Uterus (tissue), 4 donors: Measurements from ENCODE around the gene IQGAP2. TPM values are rescaled to one million over a fixed set of nuclear protein-coding genes. Genes with fewer than 3 reads are reported as not detected.
A peak's percentile ranks its signal among the peaks of the same experiment; 100 is the strongest.
"Not testable (repeated sequence)": the region's sequence is repeated elsewhere in the genome, so short reads cannot be mapped to it uniquely, and the experiment has no call there.

Experiments
- DNase-seq, 2 donors: peaks; one replicate each; pipeline ENCODE4 v3.0.0-alpha.2; 2019 to 2020
- H3K27ac ChIP-seq, 2 donors: fragments of 200-600 bp; sonication (generic); 1 replicate in 1 of 2; 2 replicates in 1 of 2; pipeline ENCODE4 v1.5.1; 2016 to 2018
- H3K27me3 ChIP-seq, 2 donors: fragments of 200-600 bp; sonication (generic); one replicate each; pipeline ENCODE4 v1.5.1; 2018 to 2019; ENCODE audit warnings: control low read depth in 1 of 2
- H3K36me3 ChIP-seq, 2 donors: fragments of 200-600 bp; sonication (generic); one replicate each; pipeline ENCODE4 v1.5.1; 2019; ENCODE audit warnings: control low read depth in 1 of 2
- H3K4me1 ChIP-seq, 2 donors: fragments of 200-600 bp; sonication (generic); one replicate each; pipeline ENCODE4 v1.5.1; 2018 to 2019; ENCODE audit warnings: control low read depth in 1 of 2
- H3K4me3 ChIP-seq, 2 donors: fragments of 200-600 bp; sonication (generic); 1 replicate in 1 of 2; 2 replicates in 1 of 2; pipeline ENCODE4 v1.5.1; 2018 to 2019; ENCODE audit warnings: mild to moderate bottlenecking in 1 of 2
- H3K9me3 ChIP-seq, 2 donors: fragments of 200-600 bp; sonication (generic); one replicate each; pipeline ENCODE4 v1.5.1; 2019; ENCODE audit warnings: control low read depth in 1 of 2
- POLR2A ChIP-seq, 2 donors: fragments of 450-650 bp; IDR thresholded peaks; one replicate each; pipeline ENCODE4 v1.6.1; 2016; ENCODE audit warnings: antibody characterized with exemption in 2 of 2, mild to moderate bottlenecking in 1 of 2, moderate library complexity in 1 of 2
- intact Hi-C: fragments of 100-400 bp; cut with DNase I; formaldehyde crosslinking; loops from one replicate; pipeline ENCODE4 v1.15.1; 2023; ENCODE audit warnings: low total_unique reads
- total RNA-seq, 4 donors: library from RNA; depleted of rRNA in 3 of 4; stranded (reverse); fragments of >200 nt in 3 of 4; gene quantifications; one replicate each; pipeline versions ENCODE4 v1.1.0 to v1.2.4, GENCODE V29; 2014 to 2023
- TF ChIP-seq, protein P1 (sequence below), 4 experiments: fragments of 200-600 bp in 2 of 4; fragments of 450-650 bp in 2 of 4; sonication (generic) in 2 of 4; IDR thresholded peaks; one replicate each; pipeline ENCODE4 v1.5.1; 2016 to 2019; ENCODE audit warnings: antibody characterized with exemption in 4 of 4, mild to moderate bottlenecking in 2 of 4, moderate library complexity in 1 of 4
- donor health status: DM: yes; HTN: yes; CAD: no.

The IQGAP2 gene
- total RNA-seq, 4 donors from 2014 or later = 7.1 to 49.2 (median 9.4) TPM

GRCh38 chr5:76598531-76598930, 195.4 kb downstream of the IQGAP2 start:
- intact Hi-C loops = no loop called here
- no peak for TF ChIP-seq POLR2A (IDR thresholded peaks at IDR 0.05)
- TF ChIP-seq, protein P1, sequence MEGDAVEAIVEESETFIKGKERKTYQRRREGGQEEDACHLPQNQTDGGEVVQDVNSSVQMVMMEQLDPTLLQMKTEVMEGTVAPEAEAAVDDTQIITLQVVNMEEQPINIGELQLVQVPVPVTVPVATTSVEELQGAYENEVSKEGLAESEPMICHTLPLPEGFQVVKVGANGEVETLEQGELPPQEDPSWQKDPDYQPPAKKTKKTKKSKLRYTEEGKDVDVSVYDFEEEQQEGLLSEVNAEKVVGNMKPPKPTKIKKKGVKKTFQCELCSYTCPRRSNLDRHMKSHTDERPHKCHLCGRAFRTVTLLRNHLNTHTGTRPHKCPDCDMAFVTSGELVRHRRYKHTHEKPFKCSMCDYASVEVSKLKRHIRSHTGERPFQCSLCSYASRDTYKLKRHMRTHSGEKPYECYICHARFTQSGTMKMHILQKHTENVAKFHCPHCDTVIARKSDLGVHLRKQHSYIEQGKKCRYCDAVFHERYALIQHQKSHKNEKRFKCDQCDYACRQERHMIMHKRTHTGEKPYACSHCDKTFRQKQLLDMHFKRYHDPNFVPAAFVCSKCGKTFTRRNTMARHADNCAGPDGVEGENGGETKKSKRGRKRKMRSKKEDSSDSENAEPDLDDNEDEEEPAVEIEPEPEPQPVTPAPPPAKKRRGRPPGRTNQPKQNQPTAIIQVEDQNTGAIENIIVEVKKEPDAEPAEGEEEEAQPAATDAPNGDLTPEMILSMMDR (IDR thresholded peaks at IDR 0.05) = no peak
- Histone ChIP-seq H3K9me3 (no peaks in the 10 kb centered on the region), H3K36me3 (no peaks in the 10 kb centered on the region), H3K4me3 (no peak overlapping the region), H3K27me3 (no peaks in the 10 kb centered on the region), H3K4me1 (no peaks in the 10 kb centered on the region), H3K27ac (no peak overlapping the region)
- DNase-seq = no peak

GRCh38 chr5:76600716-76601115, 197.6 kb downstream of the IQGAP2 start:
- Histone ChIP-seq H3K36me3 (no peaks in the 10 kb centered on the region), H3K4me3 (no peak overlapping the region), H3K9me3 (no peaks in the 10 kb centered on the region), H3K27ac (no peak overlapping the region), H3K4me1 (no peaks in the 10 kb centered on the region), H3K27me3 (no peaks in the 10 kb centered on the region)
- TF ChIP-seq, protein P1 (IDR thresholded peaks at IDR 0.05) = no peak
- no peak for TF ChIP-seq POLR2A (IDR thresholded peaks at IDR 0.05)
- DNase-seq = no peak
- intact Hi-C loops = no loop called here

GRCh38 chr5:76601470-76601869, 198.4 kb downstream of the IQGAP2 start:
- TF ChIP-seq, protein P1 (IDR thresholded peaks at IDR 0.05) = peak; percentile 45 to 77 (median 67)
- no peak for TF ChIP-seq POLR2A (IDR thresholded peaks at IDR 0.05)
- H3K4me1 ChIP-seq = no peaks in the 10 kb centered on the region
- DNase-seq = peak in 1 of 2 donors; percentile 24
- H3K4me3 ChIP-seq = no peak overlapping the region
- no peaks in the 10 kb centered on the region for H3K36me3 ChIP-seq
- H3K27me3 ChIP-seq = no peaks in the 10 kb centered on the region
- intact Hi-C loops = no loop called here
- H3K9me3 ChIP-seq = no peaks in the 10 kb centered on the region
- H3K27ac ChIP-seq = no peak overlapping the region

GRCh38 chr5:76602094-76602726, 199.1 kb downstream of the IQGAP2 start:
- H3K4me3 ChIP-seq = no peak overlapping the region
- H3K27ac ChIP-seq = no peak overlapping the region
- no peaks in the 10 kb centered on the region for H3K4me1 ChIP-seq
- H3K27me3 ChIP-seq = no peaks in the 10 kb centered on the region
- no peaks in the 10 kb centered on the region for H3K9me3 ChIP-seq
- H3K36me3 ChIP-seq = no peaks in the 10 kb centered on the region
- no peak for DNase-seq
- intact Hi-C loops = no loop called here
- TF ChIP-seq, protein P1 (IDR thresholded peaks at IDR 0.05) = no peak
- TF ChIP-seq POLR2A (IDR thresholded peaks at IDR 0.05) = no peak

GRCh38 chr5:76603991-76604390, 200.9 kb downstream of the IQGAP2 start:
- H3K36me3 ChIP-seq, intact Hi-C loops, H3K27ac ChIP-seq, H3K4me1 ChIP-seq, H3K27me3 ChIP-seq, H3K4me3 ChIP-seq, DNase-seq, H3K9me3 ChIP-seq: not testable (repeated sequence)

- intact Hi-C loops = no loop called here
- Histone ChIP-seq H3K9me3 (no peaks in the 10 kb centered on the region), H3K36me3 (no peaks in the 10 kb centered on the region), H3K4me3 (no peak overlapping the region), H3K27ac (no peak overlapping the region), H3K27me3 (no peaks in the 10 kb centered on the region), H3K4me1 (no peaks in the 10 kb centered on the region)
- no peak for TF ChIP-seq POLR2A (IDR thresholded peaks at IDR 0.05)
- TF ChIP-seq, protein P1 (IDR thresholded peaks at IDR 0.05) = no peak
- no peak for DNase-seq
Observed at GRCh38 chr5:76604838-76605237, 201.8 kb downstream of the IQGAP2 start.
